GM12874 (cell line): ENCODE results near the gene BMP15.
A peak's percentile ranks its signal among the peaks of the same experiment; 100 is the strongest.

Source experiments
- TF ChIP-seq, protein P1 (sequence below): IDR thresholded peaks from 2 replicates; pipeline ENCODE4 v1.5.1; 2011; ENCODE audit warnings: low read depth, mild to moderate bottlenecking, control low read depth, low read length, moderate library complexity; ENCODE audit not compliant: insufficient read depth

Gene BMP15

GRCh38 chrX:50881028-50881427 is 29.5 kb upstream of the BMP15 start:
- TF ChIP-seq, protein P1, sequence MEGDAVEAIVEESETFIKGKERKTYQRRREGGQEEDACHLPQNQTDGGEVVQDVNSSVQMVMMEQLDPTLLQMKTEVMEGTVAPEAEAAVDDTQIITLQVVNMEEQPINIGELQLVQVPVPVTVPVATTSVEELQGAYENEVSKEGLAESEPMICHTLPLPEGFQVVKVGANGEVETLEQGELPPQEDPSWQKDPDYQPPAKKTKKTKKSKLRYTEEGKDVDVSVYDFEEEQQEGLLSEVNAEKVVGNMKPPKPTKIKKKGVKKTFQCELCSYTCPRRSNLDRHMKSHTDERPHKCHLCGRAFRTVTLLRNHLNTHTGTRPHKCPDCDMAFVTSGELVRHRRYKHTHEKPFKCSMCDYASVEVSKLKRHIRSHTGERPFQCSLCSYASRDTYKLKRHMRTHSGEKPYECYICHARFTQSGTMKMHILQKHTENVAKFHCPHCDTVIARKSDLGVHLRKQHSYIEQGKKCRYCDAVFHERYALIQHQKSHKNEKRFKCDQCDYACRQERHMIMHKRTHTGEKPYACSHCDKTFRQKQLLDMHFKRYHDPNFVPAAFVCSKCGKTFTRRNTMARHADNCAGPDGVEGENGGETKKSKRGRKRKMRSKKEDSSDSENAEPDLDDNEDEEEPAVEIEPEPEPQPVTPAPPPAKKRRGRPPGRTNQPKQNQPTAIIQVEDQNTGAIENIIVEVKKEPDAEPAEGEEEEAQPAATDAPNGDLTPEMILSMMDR: no peak

- TF ChIP-seq, protein P1: no peak
Observed at GRCh38 chrX:50888884-50889283, 21.7 kb upstream of the BMP15 start.

DNA sequence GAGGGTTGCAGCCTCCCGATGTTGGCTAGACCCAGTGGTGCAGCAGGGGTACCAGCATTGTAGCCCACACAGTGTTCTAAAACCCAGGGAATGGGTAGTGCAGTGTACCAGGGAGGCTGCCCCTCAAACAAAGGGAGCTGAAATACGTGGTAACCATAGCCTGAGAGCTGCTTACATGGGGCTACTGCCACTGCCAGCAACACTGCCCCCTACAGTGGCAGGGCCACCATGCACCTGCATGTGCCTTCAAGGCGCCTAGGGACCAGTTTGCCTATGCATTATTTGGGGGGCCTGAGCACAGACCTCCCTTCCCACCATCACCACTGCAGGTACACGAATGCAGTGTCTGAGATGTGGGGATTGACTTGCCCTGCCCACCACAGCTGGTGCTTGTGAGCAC is 21.0 kb upstream of the BMP15 start:
- TF ChIP-seq, protein P1: no peak

- TF ChIP-seq, protein P1: no peak
Observed at GRCh38 chrX:50893047-50893446, 17.5 kb upstream of the BMP15 start.

GRCh38 chrX:50893466-50893865 is 17.1 kb upstream of the BMP15 start:
- TF ChIP-seq, protein P1: no peak

- TF ChIP-seq, protein P1: 0 out of 2 replicates have a peak, but pooled peaks have one; percentile 11
Observed at GRCh38 chrX:50905334-50905733, 5.2 kb upstream of the BMP15 start.

- TF ChIP-seq, protein P1: no peak
Observed at GRCh38 chrX:50913520-50913919, 3.0 kb downstream of the BMP15 start.

- TF ChIP-seq, protein P1: no peak
Observed at GRCh38 chrX:50920132-50920531, 9.6 kb downstream of the BMP15 start.
